ENCODE results near the gene ZNF474. TPM values are rescaled to one million over a fixed set of nuclear protein-coding genes. Genes with fewer than 3 reads are reported as not detected.
"Not testable (repeated sequence)": the region's sequence is repeated elsewhere in the genome, so short reads cannot be mapped to it uniquely, and the experiment has no call there.

The ZNF474 gene
- not detected for polyA plus RNA-seq (2013, experiment 1 of 4)
- polyA plus RNA-seq (2013, experiment 2 of 4) = 0.27 TPM
- polyA plus RNA-seq (2013, experiment 3 of 4) = 0.32 TPM
- 0.20 TPM for polyA plus RNA-seq (2013, experiment 4 of 4)

- Histone ChIP-seq H3K4me3 (ENCODE audit: insufficient read depth, low read depth, low read length) (no peak within 1 kb of the TSS), H3K9me3 (ENCODE audit: control insufficient read depth, low read length) (no peaks in the 10 kb centered on the region), H3K4me1 (ENCODE audit: control insufficient read depth, insufficient read depth, low read length) (peaks cover 3% of the 10 kb centered on the region), H3K36me3 (ENCODE audit: control insufficient read depth, insufficient read depth, low read length) (no peaks in the 10 kb centered on the region), H3K27me3 (ENCODE audit: control insufficient read depth, insufficient read depth, low read length, poor library complexity, severe bottlenecking) (no peaks in the 10 kb centered on the region), H3K27ac (ENCODE audit: insufficient read depth, low read depth, low read length, poor library complexity, severe bottlenecking) (peak within 1 kb of the TSS; percentile 97)
- 22 to 29% methylated on average over 4 of the region's 4 CpGs for WGBS, 2 experiments
These were observed at the start of gene ZNF474 for GRCh38 chr5:122129306-122129705. ZNF474 (plus strand) TSS chr5:122129546; CDS start chr5:122151991, 22,445 bp downstream.

DNA sequence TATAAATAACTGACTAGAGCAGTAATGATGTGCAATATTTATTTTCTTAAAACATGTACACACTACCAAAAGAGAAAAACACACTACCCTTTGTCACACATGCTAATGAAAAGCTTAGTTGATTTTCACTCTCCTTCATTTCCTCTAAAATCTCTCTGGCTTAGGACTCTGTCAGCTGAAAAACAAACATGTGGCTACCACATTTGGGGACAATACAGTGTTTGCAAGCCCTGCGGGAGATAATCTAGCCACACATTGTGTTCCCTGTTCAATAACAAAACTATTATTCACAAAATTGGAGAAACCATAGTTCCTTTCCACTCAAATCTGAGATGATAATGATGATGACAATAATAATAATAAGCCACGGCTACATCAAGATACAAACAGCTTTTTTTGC lies 47.8 kb upstream of the ZNF474 start:
- WGBS, 2 experiments = 42 to 85% methylated on average over 1 to 2 of the region's 2 CpGs
- Histone ChIP-seq H3K27ac (ENCODE audit: insufficient read depth, low read depth, low read length, poor library complexity, severe bottlenecking) (no peak overlapping the region), H3K9me3 (ENCODE audit: control insufficient read depth, low read length) (no peaks in the 10 kb centered on the region), H3K27me3 (ENCODE audit: control insufficient read depth, insufficient read depth, low read length, poor library complexity, severe bottlenecking) (peaks cover 34% of the 10 kb centered on the region), H3K4me3 (ENCODE audit: insufficient read depth, low read depth, low read length) (no peak overlapping the region), H3K36me3 (ENCODE audit: control insufficient read depth, insufficient read depth, low read length) (no peaks in the 10 kb centered on the region), H3K4me1 (ENCODE audit: control insufficient read depth, insufficient read depth, low read length) (peaks cover 12% of the 10 kb centered on the region)

DNA sequence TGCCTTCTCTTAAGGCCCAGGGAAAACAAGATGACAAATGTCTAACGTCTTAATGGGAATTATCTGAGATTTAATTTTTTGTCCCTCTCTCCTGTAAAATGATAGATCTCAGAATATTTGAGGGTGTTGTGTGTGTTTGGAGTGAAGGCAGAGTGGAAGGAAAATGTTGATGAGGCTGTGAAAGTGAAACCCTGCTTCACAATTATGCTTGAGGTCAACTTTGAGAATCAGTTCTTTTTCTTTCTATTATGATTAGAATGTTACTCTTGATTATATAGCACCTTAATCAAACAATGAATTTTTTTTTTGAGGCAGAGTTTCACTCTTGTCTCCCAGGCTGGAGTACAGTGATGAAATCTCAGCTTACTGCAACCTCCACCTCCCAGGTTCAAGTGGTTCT lies 45.8 kb upstream of the ZNF474 start:
- no peaks in the 10 kb centered on the region for H3K36me3 ChIP-seq (ENCODE audit: control insufficient read depth, insufficient read depth, low read length)
- no peak overlapping the region for H3K4me3 ChIP-seq (ENCODE audit: insufficient read depth, low read depth, low read length)
- no peaks in the 10 kb centered on the region for H3K4me1 ChIP-seq (ENCODE audit: control insufficient read depth, insufficient read depth, low read length)
- H3K27me3 ChIP-seq (ENCODE audit: control insufficient read depth, insufficient read depth, low read length, poor library complexity, severe bottlenecking) = peaks cover 14% of the 10 kb centered on the region
- H3K9me3 ChIP-seq (ENCODE audit: control insufficient read depth, low read length) = no peaks in the 10 kb centered on the region
- no peak overlapping the region for H3K27ac ChIP-seq (ENCODE audit: insufficient read depth, low read depth, low read length, poor library complexity, severe bottlenecking)
- 78 to 93% methylated on average over 1 of the region's 1 CpG for whole genome bisulfite sequencing, 2 experiments

GRCh38 chr5:122085041-122085440 lies 44.3 kb upstream of the ZNF474 start:
- no peaks in the 10 kb centered on the region for H3K36me3 ChIP-seq (ENCODE audit: control insufficient read depth, insufficient read depth, low read length)
- no peaks in the 10 kb centered on the region for H3K9me3 ChIP-seq (ENCODE audit: control insufficient read depth, low read length)
- H3K4me3 ChIP-seq (ENCODE audit: insufficient read depth, low read depth, low read length) = no peak overlapping the region
- 88 to 100% methylated on average over 2 of the region's 3 CpGs for WGBS, 2 experiments
- no peak overlapping the region for H3K27ac ChIP-seq (ENCODE audit: insufficient read depth, low read depth, low read length, poor library complexity, severe bottlenecking)
- H3K27me3 ChIP-seq (ENCODE audit: control insufficient read depth, insufficient read depth, low read length, poor library complexity, severe bottlenecking) = no peaks in the 10 kb centered on the region
- no peaks in the 10 kb centered on the region for H3K4me1 ChIP-seq (ENCODE audit: control insufficient read depth, insufficient read depth, low read length)

DNA sequence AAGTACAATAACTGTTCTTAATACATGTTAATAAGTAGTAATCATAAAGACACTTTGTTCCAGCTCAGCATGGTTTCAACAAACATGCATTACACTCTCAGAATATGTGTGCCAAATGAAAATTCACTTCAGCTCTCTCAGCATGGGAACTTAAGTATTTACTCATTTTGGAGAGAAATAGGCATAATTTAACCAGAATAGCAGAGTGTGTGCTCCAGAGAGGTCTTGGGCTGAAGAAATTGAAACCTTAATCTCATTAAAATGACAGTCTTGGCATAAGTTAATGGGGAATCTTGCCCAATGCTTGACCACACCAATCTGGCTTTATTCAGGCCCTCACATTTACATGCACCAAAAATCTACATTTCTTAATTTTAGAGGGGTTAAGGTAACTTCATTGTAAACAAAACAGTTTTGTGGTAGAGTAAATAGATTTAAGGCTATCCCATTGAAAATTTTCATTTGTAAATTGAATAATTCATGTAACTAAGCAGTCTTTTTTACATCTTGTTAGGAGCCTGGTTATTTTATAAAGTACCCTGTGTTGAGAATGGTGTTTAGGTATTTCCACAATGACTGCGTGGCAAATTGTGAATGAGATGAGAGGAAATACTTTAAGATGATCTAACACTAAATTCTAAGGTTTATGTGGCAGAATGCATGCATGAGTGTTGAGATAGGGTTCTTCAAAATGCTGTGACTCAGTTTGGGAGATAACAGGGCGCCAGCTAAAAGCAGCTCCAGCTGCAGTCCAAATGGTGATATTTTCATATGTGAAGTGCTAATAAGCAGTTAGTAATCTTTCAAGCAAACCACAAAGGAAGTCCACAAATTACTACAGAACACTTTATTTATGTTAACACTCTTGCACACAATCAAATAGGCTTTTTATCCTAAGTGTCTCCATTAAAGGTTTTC lies 40.0 kb upstream of the ZNF474 start:
- Histone ChIP-seq H3K36me3 (ENCODE audit: control insufficient read depth, insufficient read depth, low read length) (no peaks in the 10 kb centered on the region), H3K4me1 (ENCODE audit: control insufficient read depth, insufficient read depth, low read length) (no peaks in the 10 kb centered on the region), H3K27me3 (ENCODE audit: control insufficient read depth, insufficient read depth, low read length, poor library complexity, severe bottlenecking) (no peaks in the 10 kb centered on the region), H3K9me3 (ENCODE audit: control insufficient read depth, low read length) (no peaks in the 10 kb centered on the region), H3K27ac (ENCODE audit: insufficient read depth, low read depth, low read length, poor library complexity, severe bottlenecking) (no peak overlapping the region), H3K4me3 (ENCODE audit: insufficient read depth, low read depth, low read length) (no peak overlapping the region)
- 78 to 85% methylated on average over 2 of the region's 2 CpGs for WGBS, 2 experiments

DNA sequence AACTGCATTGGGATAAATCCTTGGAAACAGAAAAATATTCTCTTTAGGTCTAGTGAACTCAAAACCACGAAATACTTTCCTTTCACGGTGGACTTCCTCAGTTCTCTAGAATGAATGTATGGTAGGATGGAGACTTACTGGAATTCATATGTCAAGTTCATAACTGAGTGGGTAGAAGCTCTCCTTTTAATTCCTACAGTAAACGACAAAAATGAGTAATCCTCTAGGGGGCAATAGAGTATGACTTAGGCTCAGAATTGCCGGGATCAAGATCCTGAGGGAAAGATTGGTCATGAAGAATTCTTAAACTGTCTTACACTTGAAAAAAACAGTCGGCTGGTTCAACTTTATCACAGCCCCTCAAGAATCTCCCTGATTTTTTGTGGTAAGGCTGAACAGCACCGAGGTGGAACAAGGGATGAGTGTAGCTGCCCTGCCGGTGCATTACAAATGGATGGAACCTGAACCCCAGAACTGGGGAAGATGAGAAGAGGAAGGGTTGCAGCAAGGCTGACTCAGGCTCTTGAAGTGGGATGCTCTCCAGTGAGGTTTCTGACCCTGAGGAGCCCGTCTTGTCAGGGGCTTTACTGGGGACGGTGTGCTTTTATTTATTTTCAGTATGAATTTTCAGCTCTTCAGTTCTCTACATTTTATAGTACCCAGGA lies 37.3 kb upstream of the ZNF474 start:
- 58 to 61% methylated on average over 9 of the region's 9 CpGs for WGBS, 2 experiments
- Histone ChIP-seq H3K27me3 (ENCODE audit: control insufficient read depth, insufficient read depth, low read length, poor library complexity, severe bottlenecking) (no peaks in the 10 kb centered on the region), H3K27ac (ENCODE audit: insufficient read depth, low read depth, low read length, poor library complexity, severe bottlenecking) (no peak overlapping the region), H3K4me1 (ENCODE audit: control insufficient read depth, insufficient read depth, low read length) (no peaks in the 10 kb centered on the region), H3K36me3 (ENCODE audit: control insufficient read depth, insufficient read depth, low read length) (no peaks in the 10 kb centered on the region), H3K4me3 (ENCODE audit: insufficient read depth, low read depth, low read length) (no peak overlapping the region), H3K9me3 (ENCODE audit: control insufficient read depth, low read length) (no peaks in the 10 kb centered on the region)

- H3K36me3 ChIP-seq (ENCODE audit: control insufficient read depth, insufficient read depth, low read length) = no peaks in the 10 kb centered on the region
- no peak overlapping the region for H3K27ac ChIP-seq (ENCODE audit: insufficient read depth, low read depth, low read length, poor library complexity, severe bottlenecking)
- H3K4me1 ChIP-seq (ENCODE audit: control insufficient read depth, insufficient read depth, low read length) = no peaks in the 10 kb centered on the region
- no peak overlapping the region for H3K4me3 ChIP-seq (ENCODE audit: insufficient read depth, low read depth, low read length)
- 95% methylated on average over 5 of the region's 7 CpGs for WGBS, 2 experiments
- no peaks in the 10 kb centered on the region for H3K9me3 ChIP-seq (ENCODE audit: control insufficient read depth, low read length)
- H3K27me3 ChIP-seq (ENCODE audit: control insufficient read depth, insufficient read depth, low read length, poor library complexity, severe bottlenecking) = no peaks in the 10 kb centered on the region
These were observed 35.7 kb upstream of the ZNF474 start for GRCh38 chr5:122093415-122094180.

GRCh38 chr5:122094251-122094650 lies 35.1 kb upstream of the ZNF474 start:
- not testable (repeated sequence) for H3K27ac ChIP-seq (ENCODE audit: insufficient read depth, low read depth, low read length, poor library complexity, severe bottlenecking); H3K27me3 ChIP-seq (ENCODE audit: control insufficient read depth, insufficient read depth, low read length, poor library complexity, severe bottlenecking); H3K4me1 ChIP-seq (ENCODE audit: control insufficient read depth, insufficient read depth, low read length); H3K9me3 ChIP-seq (ENCODE audit: control insufficient read depth, low read length); H3K36me3 ChIP-seq (ENCODE audit: control insufficient read depth, insufficient read depth, low read length); H3K4me3 ChIP-seq (ENCODE audit: insufficient read depth, low read depth, low read length)
- 92 to 94% methylated on average over 5 of the region's 5 CpGs for WGBS, 2 experiments

DNA sequence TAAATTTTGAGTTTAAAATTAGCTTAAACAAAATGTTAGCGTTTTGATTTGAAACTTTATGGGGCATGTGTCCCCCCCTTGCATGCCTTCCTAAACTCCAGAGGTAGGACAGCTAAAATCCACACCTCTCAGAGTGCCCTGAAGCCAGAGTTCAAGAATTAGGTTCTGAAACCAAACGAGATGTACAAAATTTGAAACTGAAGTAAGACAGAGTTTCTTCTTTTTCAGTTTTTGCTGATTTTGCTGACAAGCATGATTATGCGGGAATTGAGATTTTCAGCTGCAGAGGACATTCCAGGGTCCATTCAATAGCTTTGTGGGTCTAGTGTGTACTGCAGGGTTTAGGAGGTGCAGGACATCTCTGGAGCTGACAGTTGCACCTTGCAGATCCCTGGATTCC lies 34.2 kb upstream of the ZNF474 start:
- Histone ChIP-seq H3K27me3 (ENCODE audit: control insufficient read depth, insufficient read depth, low read length, poor library complexity, severe bottlenecking) (no peaks in the 10 kb centered on the region), H3K4me1 (ENCODE audit: control insufficient read depth, insufficient read depth, low read length) (no peaks in the 10 kb centered on the region)
- 81 to 89% methylated on average over 3 of the region's 3 CpGs for WGBS, 2 experiments

GRCh38 chr5:122097391-122097790 lies 32.0 kb upstream of the ZNF474 start:
- H3K36me3 ChIP-seq (ENCODE audit: control insufficient read depth, insufficient read depth, low read length) = no peaks in the 10 kb centered on the region
- no peaks in the 10 kb centered on the region for H3K9me3 ChIP-seq (ENCODE audit: control insufficient read depth, low read length)

More for the DNA sequence above, 34.2 kb upstream of the ZNF474 start:
- Histone ChIP-seq H3K9me3 (ENCODE audit: control insufficient read depth, low read length) (no peaks in the 10 kb centered on the region), H3K4me3 (ENCODE audit: insufficient read depth, low read depth, low read length) (no peak overlapping the region), H3K36me3 (ENCODE audit: control insufficient read depth, insufficient read depth, low read length) (no peaks in the 10 kb centered on the region), H3K27ac (ENCODE audit: insufficient read depth, low read depth, low read length, poor library complexity, severe bottlenecking) (no peak overlapping the region)

More at GRCh38 chr5:122097391-122097790, 32.0 kb upstream of the ZNF474 start:
- Histone ChIP-seq H3K27me3 (ENCODE audit: control insufficient read depth, insufficient read depth, low read length, poor library complexity, severe bottlenecking) (no peaks in the 10 kb centered on the region), H3K4me3 (ENCODE audit: insufficient read depth, low read depth, low read length) (no peak overlapping the region), H3K4me1 (ENCODE audit: control insufficient read depth, insufficient read depth, low read length) (no peaks in the 10 kb centered on the region), H3K27ac (ENCODE audit: insufficient read depth, low read depth, low read length, poor library complexity, severe bottlenecking) (no peak overlapping the region)
- WGBS, 2 experiments = 89 to 95% methylated on average over 1 of the region's 1 CpG

Data from ectodermal cell (in vitro differentiated cells).